NCI-H82 treated with DMSO at 0.1 percent for 48 hours (cell line): ENCODE results near the gene SOX13.
A peak's percentile ranks its signal among the peaks of the same experiment; 100 is the strongest.

Experiments used
- DNase-seq: peaks from one replicate; lab custom pipeline; 2025; ENCODE audit not compliant: unreplicated experiment; lab: John Stamatoyannopoulos, UW

Gene SOX13

GRCh38 chr1:204059970-204060369, 12.9 kb upstream of the SOX13 start:
- no peak for DNase-seq

- no peak for DNase-seq
Measured at GRCh38 chr1:204062106-204062505, 10.8 kb upstream of the SOX13 start.

- no peak for DNase-seq
Measured at GRCh38 chr1:204065174-204065985, 7.5 kb upstream of the SOX13 start.

- DNase-seq, result no peak
Measured at GRCh38 chr1:204065986-204066300, 7.0 kb upstream of the SOX13 start.

- DNase-seq, result no peak
Measured at GRCh38 chr1:204067935-204068334, 5.0 kb upstream of the SOX13 start.

- no peak for DNase-seq
Measured at GRCh38 chr1:204069887-204070286, 3.0 kb upstream of the SOX13 start.

GRCh38 chr1:204070895-204071294, 2.0 kb upstream of the SOX13 start:
- no peak for DNase-seq

- DNase-seq, result no peak
Measured at GRCh38 chr1:204073837-204074273, 940 bp downstream of the SOX13 start.

- no peak for DNase-seq
Measured at GRCh38 chr1:204074274-204075138, 1.6 kb downstream of the SOX13 start.

GRCh38 chr1:204075139-204075521, 2.2 kb downstream of the SOX13 start:
- no peak for DNase-seq

GRCh38 chr1:204075890-204076846, 3.3 kb downstream of the SOX13 start:
- no peak for DNase-seq

GRCh38 chr1:204076891-204077290, 4.0 kb downstream of the SOX13 start:
- no peak for DNase-seq

- DNase-seq, result no peak
Measured at GRCh38 chr1:204077979-204078696, 5.2 kb downstream of the SOX13 start.

GRCh38 chr1:204079608-204079999, 6.7 kb downstream of the SOX13 start:
- no peak for DNase-seq

- DNase-seq, result peak; percentile 74
Measured at GRCh38 chr1:204080163-204080903, 7.4 kb downstream of the SOX13 start.

GRCh38 chr1:204081164-204081790, 8.4 kb downstream of the SOX13 start:
- DNase-seq, result no peak

- no peak for DNase-seq
Measured at GRCh38 chr1:204081791-204082513, 9.0 kb downstream of the SOX13 start.

GRCh38 chr1:204083491-204083890, 10.6 kb downstream of the SOX13 start:
- DNase-seq, result no peak
